CD4-positive, alpha-beta T cell treated with Interleukin-6 at 100 ng/mL for 8 hours (primary cell): ENCODE measurements around the gene AKT1S1.

ENCODE experiments used
- DNase-seq: peaks from one replicate; pipeline ENCODE4 v3.0.0-alpha.2; 2020; ENCODE audit warnings: mixed read lengths, low spot score

The AKT1S1 gene

GRCh38 chr19:49854378-49855263, 22.5 kb downstream of the AKT1S1 start:
- no peak for DNase-seq

GRCh38 chr19:49853852-49854377, 23.2 kb downstream of the AKT1S1 start:
- no peak for DNase-seq

DNA sequence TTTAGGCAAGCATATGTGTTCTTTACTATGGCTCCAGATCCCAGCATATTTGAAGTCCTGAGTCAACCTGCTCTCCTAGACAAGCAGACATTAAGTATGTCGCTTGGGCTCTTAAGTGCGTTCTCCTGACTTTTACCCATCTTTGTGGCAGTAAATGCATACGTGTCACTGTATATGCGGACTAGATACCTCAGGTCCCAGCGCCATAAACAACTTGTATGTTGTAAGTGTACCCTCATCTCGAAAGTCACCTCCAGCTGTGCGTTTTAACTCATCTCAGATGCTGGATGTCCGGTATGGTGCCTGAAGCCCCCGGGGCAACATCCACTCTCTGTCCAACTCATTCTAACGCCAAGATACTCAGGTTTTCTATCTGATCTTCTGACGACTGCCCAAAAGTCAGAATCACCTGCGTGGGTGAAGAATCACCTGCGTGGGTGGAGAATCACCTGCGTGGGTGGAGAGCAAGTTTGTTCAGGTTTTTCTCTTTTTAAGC, 24.5 kb downstream of the AKT1S1 start:
- no peak for DNase-seq

GRCh38 chr19:49851456-49852259, 25.5 kb downstream of the AKT1S1 start:
- peak; percentile 20 for DNase-seq

DNA sequence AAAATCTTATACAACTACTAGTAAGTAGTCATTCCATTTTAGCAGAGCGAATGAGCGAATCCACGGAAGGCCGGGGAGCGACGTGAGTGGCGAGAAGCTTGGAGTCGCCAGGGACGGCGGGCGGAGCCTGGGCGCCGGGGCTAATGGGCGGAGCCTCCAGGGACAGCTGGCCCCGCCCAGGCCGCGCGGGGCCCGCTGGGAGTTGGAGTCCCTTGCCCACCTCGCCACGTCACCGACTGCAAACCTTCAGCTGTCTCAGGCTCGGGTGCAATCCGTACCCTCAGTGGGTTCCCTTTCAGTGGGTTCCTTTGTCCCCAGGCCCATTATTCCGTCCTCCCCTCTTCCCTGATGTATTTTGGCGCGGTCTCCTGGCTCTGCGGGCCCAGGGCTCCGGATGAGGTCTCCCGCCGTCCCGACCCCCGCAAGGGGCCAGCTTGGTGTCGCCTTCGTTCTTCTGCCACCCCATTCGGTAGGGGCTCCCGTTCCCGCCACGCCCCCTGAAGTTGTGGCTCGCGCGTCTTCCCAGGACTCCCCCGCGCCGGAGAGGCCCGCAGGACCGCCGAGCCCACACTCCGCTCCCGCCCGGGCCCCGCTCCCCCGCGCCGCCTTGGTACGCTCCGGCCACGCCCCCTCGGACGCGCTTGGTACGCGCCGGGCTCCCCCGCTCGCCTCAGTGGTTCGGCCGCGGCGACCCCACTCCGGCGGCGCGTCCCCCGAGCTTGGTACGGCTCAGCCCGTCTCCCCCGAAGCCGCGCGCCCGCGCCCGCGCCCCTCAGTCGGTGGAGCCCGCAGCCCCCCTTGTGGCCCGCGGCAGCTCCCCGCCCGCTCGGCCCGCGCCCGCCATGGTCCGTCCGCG, 26.4 kb downstream of the AKT1S1 start, which contains the start of gene PTOV1:
Gene PTOV1, plus strand, starts transcription at position 673 of the 856 bp plus-strand sequence.
- DNase-seq = peak; percentile 84

DNA sequence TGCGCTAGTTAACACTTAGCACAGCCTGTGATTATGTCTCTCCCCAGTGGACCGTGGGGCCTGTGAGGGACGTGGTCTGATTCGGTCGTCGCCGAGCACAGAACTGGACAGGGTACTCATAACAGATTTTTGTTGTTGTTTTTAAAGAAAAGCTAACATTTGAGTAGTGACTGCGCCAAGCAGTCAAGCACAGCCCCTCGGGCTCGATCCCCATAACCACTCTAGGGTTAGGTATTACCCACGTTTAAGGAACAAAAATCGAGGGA, 27.0 kb downstream of the AKT1S1 start:
- no peak for DNase-seq

- no peak for DNase-seq
Measured at GRCh38 chr19:49849433-49850220, 27.5 kb downstream of the AKT1S1 start.

DNA sequence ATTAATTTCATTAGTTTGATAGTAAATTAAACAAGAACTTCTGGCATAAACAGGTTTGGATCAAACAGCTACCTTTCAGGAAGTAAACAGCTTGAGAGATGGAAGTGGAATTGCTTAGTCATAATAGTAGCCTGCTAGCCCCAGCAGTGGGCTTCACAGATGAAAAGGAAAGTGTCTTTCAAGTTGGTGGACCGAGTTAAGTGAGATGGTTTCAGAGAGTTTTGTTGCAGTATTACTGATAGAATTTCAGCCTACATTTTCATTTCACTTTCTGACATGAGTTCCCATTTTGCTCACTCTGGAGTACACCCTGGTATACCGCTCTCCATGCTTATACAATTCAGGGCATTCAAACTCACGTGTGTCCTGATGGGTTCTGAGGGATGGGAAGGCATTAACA, 28.2 kb downstream of the AKT1S1 start:
- no peak for DNase-seq

- DNase-seq = peak; percentile 39
Measured at GRCh38 chr19:49847731-49848696, 29.1 kb downstream of the AKT1S1 start.

GRCh38 chr19:49846408-49846807, 30.7 kb downstream of the AKT1S1 start:
- no peak for DNase-seq

- DNase-seq = no peak
Measured at GRCh38 chr19:49845414-49845813, 31.7 kb downstream of the AKT1S1 start.

DNA sequence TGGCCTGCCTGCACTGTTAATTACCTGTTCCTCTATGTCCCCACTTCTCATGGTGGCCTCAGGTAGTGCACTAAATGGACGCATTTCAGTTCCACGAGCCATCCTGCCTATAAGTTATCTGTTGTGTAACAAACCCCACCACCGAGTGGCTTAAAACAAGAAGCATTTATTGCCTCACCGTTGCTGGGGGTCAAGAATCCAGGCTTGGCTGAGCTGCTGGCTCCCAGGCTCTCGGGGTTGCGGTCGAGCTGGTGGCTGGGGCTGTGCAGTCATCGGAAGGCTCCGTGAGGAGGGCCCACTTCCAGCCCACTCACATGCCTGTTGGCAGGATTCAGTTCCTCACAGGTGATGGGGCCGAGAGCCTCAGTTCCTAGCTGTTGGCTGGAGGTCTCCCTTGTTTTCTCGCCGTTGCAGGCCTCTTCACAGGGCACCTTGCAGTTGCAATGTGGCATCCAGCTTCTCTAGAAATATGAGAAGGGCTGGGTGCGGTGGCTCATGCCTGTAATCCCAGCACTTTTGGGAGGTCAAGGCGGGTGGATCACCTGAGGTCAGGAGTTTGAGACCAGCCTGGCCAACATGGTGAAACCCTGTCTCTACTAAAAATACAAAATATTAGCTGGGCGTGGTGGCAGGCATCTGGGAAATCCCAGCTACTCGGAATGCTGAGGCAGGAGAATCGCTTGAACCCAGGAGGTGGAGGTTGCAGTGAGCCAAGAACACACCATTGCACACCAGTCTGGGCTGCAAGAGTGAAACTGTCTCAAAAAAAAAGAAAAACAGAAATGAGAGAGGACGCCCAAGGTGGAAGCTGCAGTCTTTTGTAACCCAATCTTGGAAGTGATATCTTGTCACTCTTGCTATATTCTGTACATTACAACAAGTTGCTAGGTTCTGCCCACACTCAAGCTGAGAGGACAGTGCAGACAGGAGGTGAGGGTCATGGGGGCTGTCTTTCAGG, 32.7 kb downstream of the AKT1S1 start:
- DNase-seq = no peak

DNA sequence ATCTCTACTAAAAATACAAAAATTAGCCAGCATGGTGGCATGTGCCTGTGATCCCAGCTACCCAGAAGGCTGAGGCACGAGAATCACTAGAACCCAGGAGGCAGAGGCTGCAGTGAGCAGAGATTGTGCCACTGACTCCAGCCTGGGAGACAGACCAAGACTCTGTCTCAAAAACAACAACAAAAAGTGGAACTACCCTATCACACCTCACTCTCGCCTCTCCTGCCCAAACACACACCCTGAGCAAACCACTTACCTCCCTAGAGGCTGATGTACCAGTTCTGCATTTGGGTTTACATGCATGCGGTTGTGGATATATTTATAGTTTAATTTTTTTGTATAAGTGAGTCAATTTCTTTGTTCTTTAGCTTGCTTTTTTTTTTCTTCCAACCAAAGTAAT, 33.9 kb downstream of the AKT1S1 start:
- DNase-seq = no peak

DNA sequence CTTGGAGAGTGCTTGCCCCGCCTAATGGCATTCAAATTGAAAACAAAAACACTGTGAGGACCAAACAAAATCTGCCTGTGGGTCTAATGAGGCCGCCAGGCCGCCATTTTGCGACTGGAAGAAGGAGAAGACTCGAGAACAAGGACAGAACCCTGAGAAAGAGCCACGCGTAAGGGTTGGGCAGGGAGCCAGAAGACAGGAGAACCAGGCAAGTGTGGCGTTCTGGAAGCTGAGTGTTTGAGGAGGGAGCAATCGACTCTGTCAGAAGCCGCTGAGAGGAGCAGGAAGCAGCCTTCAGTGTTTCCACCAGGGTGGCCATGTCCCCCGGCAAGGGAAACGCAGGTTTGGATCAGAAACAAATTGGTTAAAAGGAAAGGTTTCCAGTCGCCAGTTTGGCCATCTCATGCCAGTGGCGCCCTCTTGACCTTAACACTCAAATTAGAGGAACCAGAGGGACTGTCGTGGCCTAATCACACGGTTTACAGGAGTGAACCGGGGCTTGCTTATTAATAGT, 36.4 kb downstream of the AKT1S1 start:
- DNase-seq = no peak

GRCh38 chr19:49840321-49840720, 36.8 kb downstream of the AKT1S1 start:
- no peak for DNase-seq

- no peak for DNase-seq
Measured at GRCh38 chr19:49839713-49840112, 37.4 kb downstream of the AKT1S1 start.

GRCh38 chr19:49838885-49839588, 38.1 kb downstream of the AKT1S1 start:
- DNase-seq = no peak

DNA sequence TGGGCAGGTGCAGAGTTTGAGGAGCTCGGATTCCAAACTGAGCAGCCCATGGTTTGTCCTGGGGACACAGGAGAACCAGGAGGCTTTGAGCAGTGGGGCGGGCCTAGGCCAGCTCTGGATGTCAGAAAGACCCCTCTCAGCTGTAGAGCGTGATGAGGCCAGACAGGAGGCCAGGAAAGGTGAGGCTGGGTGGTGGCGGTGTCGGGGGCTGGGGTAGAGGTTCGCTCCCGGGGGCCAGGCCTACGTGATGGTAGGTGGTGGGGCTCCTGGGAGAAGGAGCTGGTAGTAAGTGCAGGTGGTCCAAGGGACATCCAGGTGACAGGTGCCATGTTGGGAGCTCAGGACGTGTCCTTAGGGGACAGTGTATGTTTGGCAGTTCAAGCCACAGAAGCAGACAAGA, 39.7 kb downstream of the AKT1S1 start:
- no peak for DNase-seq
